Esophagus mucosa (tissue), 1 donor: ENCODE measurements around the gene MLX. TPM values are rescaled to one million over a fixed set of nuclear protein-coding genes. Genes with fewer than 3 reads are reported as not detected.
A peak's percentile ranks its signal among the peaks of the same experiment; 100 is the strongest.

Experiments
- ATAC-seq: fragments of 200-7000 bp; cut with Tn5 transposase; one replicate; pipeline ENCODE4 v1.9.1; 2020
- total RNA-seq: library from RNA; stranded (reverse); gene quantifications from one replicate; pipeline ENCODE4 v1.2.4, GENCODE V29; 2023
- donor health status: DM: yes; HTN: yes; CAD: no.

Gene MLX
- total RNA-seq: 33.8 TPM

GRCh38 chr17:42566883-42567573 is at the start of gene MLX:
TSS of gene MLX (plus strand) at chr17:42567100. CDS start at chr17:42567125, 25 bp downstream.
- ATAC-seq: peak; percentile 65

DNA sequence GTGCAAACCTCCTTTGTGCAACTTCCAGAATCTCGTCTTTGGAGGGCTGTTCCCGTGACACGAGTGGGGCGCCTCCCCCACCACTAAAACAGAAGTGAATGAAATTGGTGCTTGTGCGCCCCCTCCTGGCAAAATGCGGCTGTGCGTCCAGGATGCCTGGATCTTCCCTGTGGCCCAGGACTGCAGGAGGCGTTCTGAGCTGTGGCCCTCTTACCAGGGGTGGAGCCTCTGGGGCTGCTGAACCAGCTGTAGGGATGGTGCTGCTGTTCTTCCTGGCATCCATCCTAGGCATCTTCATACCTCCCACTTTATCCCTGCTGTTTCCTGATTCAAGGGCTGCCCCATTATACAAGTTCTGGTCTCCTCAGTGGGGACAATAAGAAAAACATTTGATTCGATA is 49.4 kb upstream of the MLX start:
- ATAC-seq: peak; percentile 76

- ATAC-seq: peak; percentile 82
Measured at GRCh38 chr17:42518046-42518754, 48.7 kb upstream of the MLX start.

GRCh38 chr17:42518755-42519545 is 48.0 kb upstream of the MLX start:
- ATAC-seq: no peak

- peak; percentile 28 for ATAC-seq
Measured at GRCh38 chr17:42519546-42520491, 47.1 kb upstream of the MLX start.

GRCh38 chr17:42520540-42520951 is 46.4 kb upstream of the MLX start:
- no peak for ATAC-seq

DNA sequence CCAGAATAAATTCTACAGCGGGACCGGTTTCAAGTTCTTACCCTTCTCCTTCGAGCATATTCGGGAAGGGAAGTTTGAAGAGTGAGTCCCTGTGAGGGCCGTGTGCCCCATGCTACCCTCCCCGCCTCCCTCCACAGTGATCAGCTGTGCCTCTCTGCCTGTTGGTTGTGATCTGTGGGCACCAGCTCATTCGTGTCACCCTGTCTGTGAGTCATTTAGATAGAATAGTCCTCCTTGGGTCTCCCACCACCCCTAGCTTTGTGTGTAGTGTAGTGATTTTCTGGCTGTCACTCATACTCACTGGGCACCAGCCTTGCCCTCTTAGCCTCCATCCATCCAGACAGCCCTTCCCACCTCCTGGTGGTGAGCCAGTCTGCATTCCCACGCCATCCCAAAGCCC is 45.9 kb upstream of the MLX start:
- no peak for ATAC-seq

GRCh38 chr17:42521666-42522262 is 45.1 kb upstream of the MLX start:
- no peak for ATAC-seq

DNA sequence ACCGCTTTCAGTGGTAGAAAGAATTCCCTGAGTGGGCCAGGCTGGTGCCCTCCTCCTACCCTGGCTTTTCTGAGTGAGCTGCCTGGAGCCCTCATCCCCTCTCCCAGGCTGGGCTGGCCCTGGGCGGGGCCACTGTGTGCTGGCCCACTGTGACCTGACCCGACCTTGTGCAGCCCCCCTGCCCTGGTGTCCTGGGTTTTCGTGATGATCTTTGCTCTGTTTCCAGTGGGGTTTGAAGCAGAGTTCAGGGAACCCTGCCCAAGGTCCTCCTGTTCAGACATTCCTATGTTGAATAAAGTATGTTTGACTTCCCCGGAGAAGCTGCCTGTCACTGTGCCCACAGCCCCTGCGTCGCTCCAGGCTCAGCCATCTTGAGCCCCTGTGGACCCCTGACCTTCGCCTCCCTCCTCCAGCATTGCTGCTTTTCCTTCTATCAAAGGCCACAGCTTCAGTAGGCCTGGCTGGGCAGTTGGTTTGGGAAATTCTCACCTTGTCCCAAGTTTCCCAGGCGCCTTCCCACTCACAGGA is 44.6 kb upstream of the MLX start:
- ATAC-seq: no peak

GRCh38 chr17:42522798-42523278 is 44.1 kb upstream of the MLX start:
- ATAC-seq: no peak

DNA sequence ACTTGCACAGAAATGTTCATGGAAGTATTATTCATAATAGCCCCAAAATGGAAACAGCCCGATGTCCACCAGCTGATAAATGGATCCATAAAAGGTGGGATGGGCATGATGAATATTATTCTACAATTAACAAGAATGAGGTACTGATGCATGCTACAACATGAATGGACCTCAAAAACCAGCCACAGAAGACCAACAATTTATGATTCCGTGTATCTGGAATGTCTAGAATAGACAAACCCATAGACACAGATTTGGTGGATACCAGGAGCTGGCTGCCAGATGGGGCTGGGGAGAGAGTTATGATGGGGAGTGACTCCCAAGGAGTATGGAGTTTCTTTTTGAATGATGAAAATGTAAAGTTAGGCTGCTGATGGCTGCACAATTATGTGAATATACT is 41.7 kb upstream of the MLX start:
- ATAC-seq: no peak

DNA sequence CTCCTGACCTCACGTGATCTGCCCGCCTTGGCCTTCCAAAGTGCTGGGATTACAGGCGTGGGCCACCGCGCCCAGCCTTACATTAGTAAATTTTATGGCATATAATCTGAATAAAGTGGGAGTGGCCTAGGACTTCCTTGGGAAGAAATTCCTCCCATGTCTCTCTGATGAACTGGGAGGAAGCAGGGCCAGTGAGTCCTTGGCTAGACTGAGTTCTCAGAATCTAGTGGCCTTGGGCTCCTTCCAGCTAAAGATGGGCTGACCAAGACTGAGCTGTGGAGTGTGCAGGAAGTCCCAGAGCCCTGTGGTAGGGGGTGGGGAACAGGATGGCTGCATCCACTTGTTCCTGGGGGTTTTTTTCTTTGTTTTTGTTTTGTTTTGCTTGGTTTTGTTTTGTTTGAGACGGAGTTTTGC is 40.9 kb upstream of the MLX start:
- ATAC-seq: no peak

GRCh38 chr17:42527932-42528331 is 39.0 kb upstream of the MLX start:
- ATAC-seq: no peak

- no peak for ATAC-seq
Measured at GRCh38 chr17:42529061-42529460, 37.8 kb upstream of the MLX start.

GRCh38 chr17:42530952-42531454 is 35.9 kb upstream of the MLX start:
- ATAC-seq: no peak

DNA sequence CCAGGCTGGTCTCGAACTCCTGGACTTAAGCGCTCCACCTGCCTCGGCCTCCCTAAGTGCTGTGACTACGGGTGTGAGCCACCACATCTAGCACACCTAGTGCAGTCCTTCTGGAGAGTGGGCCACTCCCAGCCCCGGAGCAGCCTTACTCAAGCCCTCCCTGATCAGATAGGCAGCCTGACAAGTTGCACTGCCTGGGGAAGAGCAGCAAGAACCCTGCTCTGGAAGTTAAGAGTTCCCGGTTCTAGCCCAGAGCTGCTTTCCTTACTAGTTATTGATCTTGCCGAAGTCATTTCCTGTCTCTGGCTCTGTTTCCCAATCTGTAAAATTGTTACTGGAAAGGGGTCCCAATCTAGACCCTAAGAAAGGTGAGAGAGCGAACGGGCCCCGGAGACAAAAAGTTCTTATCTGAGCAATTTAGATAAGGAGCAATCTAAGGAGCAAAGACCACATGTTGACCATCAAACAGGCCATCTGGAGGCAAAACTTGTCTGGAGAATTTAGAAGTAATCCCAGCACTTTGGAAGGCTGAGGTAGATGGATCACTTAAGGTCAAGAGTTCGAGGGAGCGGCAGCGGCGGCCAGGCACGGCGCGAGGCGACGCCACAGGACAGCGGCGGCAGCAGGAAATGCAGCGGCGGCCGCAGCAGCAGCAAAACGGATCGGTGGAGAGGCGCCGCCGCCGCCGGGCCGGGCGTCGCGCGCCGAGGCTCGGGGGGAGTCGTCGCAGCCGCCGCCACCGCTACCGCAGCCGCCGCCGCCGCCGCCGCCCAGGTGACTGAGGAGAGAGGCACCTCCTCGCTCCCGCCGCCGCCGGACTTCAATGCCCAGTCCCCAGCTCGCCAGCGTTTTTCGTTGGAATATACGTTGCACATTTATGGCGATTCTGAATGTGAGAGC is 35.2 kb upstream of the MLX start:
- peak; percentile 13 for ATAC-seq

- no peak for ATAC-seq
Measured at GRCh38 chr17:42535155-42536047, 31.5 kb upstream of the MLX start.

- peak; percentile 81 for ATAC-seq
Measured at GRCh38 chr17:42536048-42536371, 30.9 kb upstream of the MLX start, which contains the start of gene NAGLU. TSS of gene NAGLU (plus strand) at chr17:42536241. CDS start at chr17:42536273, 32 bp downstream.
